Hepatocyte (in vitro differentiated cells): Measurements from ENCODE around the gene RSU1. TPM values are rescaled to one million over a fixed set of nuclear protein-coding genes. Genes with fewer than 3 reads are reported as not detected.
A peak's percentile ranks its signal among the peaks of the same experiment; 100 is the strongest.

Experiments
- DNase-seq: peaks from one replicate; pipeline ENCODE4 v3.0.0-alpha.2; 2016; ENCODE audit warnings: low spot score
- H2AFZ ChIP-seq: fragments of 200-600 bp; sonication (generic); 2 replicates; pipeline ENCODE4 v1.6.0; 2016; ENCODE audit warnings: antibody characterized with exemption, mild to moderate bottlenecking
- H3K27ac ChIP-seq: fragments of 200-600 bp; sonication (generic); 2 replicates; pipeline ENCODE4 v1.5.1; 2016; ENCODE audit warnings: mild to moderate bottlenecking
- H3K27me3 ChIP-seq: fragments of 200-600 bp; sonication (generic); 2 replicates; pipeline ENCODE4 v1.6.1; 2016
- H3K36me3 ChIP-seq: fragments of 200-600 bp; sonication (generic); replicated peaks from 2 replicates; pipeline ENCODE4 v1.5.1; 2016; ENCODE audit warnings: low read depth; ENCODE audit not compliant: insufficient read depth
- H3K4me1 ChIP-seq: fragments of 200-600 bp; sonication (generic); 2 replicates; pipeline ENCODE4 v1.5.1; 2016; ENCODE audit warnings: mild to moderate bottlenecking, moderate library complexity; ENCODE audit not compliant: insufficient read depth
- H3K4me2 ChIP-seq: fragments of 200-600 bp; sonication (generic); 2 replicates; pipeline ENCODE4 v1.6.0; 2016
- H3K4me3 ChIP-seq: fragments of 200-600 bp; sonication (generic); 2 replicates; pipeline ENCODE4 v1.5.1; 2016; ENCODE audit warnings: mild to moderate bottlenecking
- H3K79me2 ChIP-seq: fragments of 200-600 bp; sonication (generic); 2 replicates; pipeline ENCODE4 v1.6.0; 2017; ENCODE audit warnings: mild to moderate bottlenecking
- H3K9me2 ChIP-seq: fragments of 200-600 bp; sonication (generic); replicated peaks from 2 replicates; pipeline ENCODE4 v1.6.0; 2017; ENCODE audit warnings: mild to moderate bottlenecking; ENCODE audit not compliant: insufficient read depth
- H3K9me3 ChIP-seq: fragments of 200-600 bp; sonication (generic); 2 replicates; pipeline ENCODE4 v1.5.1; 2016; ENCODE audit warnings: low read depth, mild to moderate bottlenecking
- H4K20me1 ChIP-seq: fragments of 200-600 bp; sonication (generic); 2 replicates; pipeline ENCODE4 v1.6.0; 2016; ENCODE audit warnings: mild to moderate bottlenecking; ENCODE audit not compliant: insufficient read depth, poor library complexity, severe bottlenecking
- EZH2 ChIP-seq: fragments of 200-600 bp; sonication (generic); IDR thresholded peaks from 2 replicates; pipeline ENCODE4 v1.6.1; 2016; ENCODE audit warnings: antibody characterized with exemption, mild to moderate bottlenecking, borderline replicate concordance
- EZH2phosphoT487 ChIP-seq: fragments of 200-600 bp; sonication (generic); IDR thresholded peaks from one replicate; pipeline ENCODE4 v1.6.1; 2018; ENCODE audit warnings: antibody characterized with exemption, mild to moderate bottlenecking, low read depth, moderate library complexity; ENCODE audit not compliant: unreplicated experiment, severe bottlenecking
- WGBS: methylation state at CpG from one replicate; pipeline ENCODE4 v1.1.6; 2016; ENCODE audit warnings: low lambda C conversion rate; ENCODE audit errors: missing lambda C conversion rate; 5-methylcytosine and 5-hydroxymethylcytosine counted together
- polyA plus RNA-seq: library from polyadenylated mRNA; unstranded; fragments of >200 nt; fragmentation: Nextera tagmentation; extraction: Ambion mirVana; gene quantifications from 2 replicates; pipeline ENCODE4 v1.2.1, GENCODE V29; 2016
- total RNA-seq: library from RNA; depleted of rRNA; stranded (reverse); fragments of >200 nt; gene quantifications from 2 replicates; pipeline ENCODE4 v1.2.3, GENCODE V29; 2014
- TF ChIP-seq, protein P1 (sequence below): fragments of 200-600 bp; sonication (generic); IDR thresholded peaks from 2 replicates; pipeline ENCODE4 v1.5.1; 2016; ENCODE audit warnings: antibody characterized with exemption, mild to moderate bottlenecking; ENCODE audit not compliant: poor library complexity

Gene RSU1
- total and polyA plus RNA-seq, 2 experiments from 2014 or later, result 37.0 to 52.3 TPM

GRCh38 chr10:16809074-16809718 lies 8.0 kb downstream of the RSU1 start:
- no peaks in the 10 kb centered on the region for H4K20me1 ChIP-seq
- no peaks in the 10 kb centered on the region for H3K9me2 ChIP-seq
- TF ChIP-seq EZH2phosphoT487, result no peak
- TF ChIP-seq, protein P1, sequence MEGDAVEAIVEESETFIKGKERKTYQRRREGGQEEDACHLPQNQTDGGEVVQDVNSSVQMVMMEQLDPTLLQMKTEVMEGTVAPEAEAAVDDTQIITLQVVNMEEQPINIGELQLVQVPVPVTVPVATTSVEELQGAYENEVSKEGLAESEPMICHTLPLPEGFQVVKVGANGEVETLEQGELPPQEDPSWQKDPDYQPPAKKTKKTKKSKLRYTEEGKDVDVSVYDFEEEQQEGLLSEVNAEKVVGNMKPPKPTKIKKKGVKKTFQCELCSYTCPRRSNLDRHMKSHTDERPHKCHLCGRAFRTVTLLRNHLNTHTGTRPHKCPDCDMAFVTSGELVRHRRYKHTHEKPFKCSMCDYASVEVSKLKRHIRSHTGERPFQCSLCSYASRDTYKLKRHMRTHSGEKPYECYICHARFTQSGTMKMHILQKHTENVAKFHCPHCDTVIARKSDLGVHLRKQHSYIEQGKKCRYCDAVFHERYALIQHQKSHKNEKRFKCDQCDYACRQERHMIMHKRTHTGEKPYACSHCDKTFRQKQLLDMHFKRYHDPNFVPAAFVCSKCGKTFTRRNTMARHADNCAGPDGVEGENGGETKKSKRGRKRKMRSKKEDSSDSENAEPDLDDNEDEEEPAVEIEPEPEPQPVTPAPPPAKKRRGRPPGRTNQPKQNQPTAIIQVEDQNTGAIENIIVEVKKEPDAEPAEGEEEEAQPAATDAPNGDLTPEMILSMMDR, result peak; percentile 45
- H3K36me3 ChIP-seq, result no peaks in the 10 kb centered on the region
- DNase-seq, result peak; percentile 49
- H3K4me3 ChIP-seq, result no peak overlapping the region
- H2AFZ ChIP-seq, result no peak overlapping the region
- 88% methylated on average over 6 of the region's 6 CpGs for WGBS
- no peak overlapping the region for H3K4me2 ChIP-seq
- H3K79me2 ChIP-seq, result peaks cover 36% of the 10 kb centered on the region
- H3K27ac ChIP-seq, result no peak overlapping the region
- no peaks in the 10 kb centered on the region for H3K9me3 ChIP-seq
- no peaks in the 10 kb centered on the region for H3K4me1 ChIP-seq
- H3K27me3 ChIP-seq, result no peaks in the 10 kb centered on the region

DNA sequence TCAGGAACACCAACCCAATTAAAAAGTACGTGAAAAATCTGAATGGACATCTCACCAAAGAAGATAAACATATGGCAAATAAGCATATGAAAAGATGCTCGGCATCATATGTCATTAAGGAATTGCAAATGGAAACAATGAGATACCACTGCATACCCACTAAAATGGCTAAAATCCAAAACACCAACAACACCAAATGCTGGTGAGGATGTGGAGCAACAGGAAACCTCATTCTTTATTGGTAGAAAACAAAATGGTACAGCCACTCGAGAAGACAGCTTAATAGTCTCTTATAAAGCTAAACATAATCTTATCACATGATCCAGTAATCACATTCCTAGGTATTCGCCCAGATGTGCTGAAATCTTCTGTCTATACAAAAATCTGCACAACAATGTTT lies 13.1 kb downstream of the RSU1 start:
- no peaks in the 10 kb centered on the region for H3K27me3 ChIP-seq
- whole genome bisulfite sequencing, result 90% methylated on average over 4 of the region's 4 CpGs
- H3K4me3 ChIP-seq, result no peak overlapping the region
- no peak for TF ChIP-seq EZH2phosphoT487
- TF ChIP-seq, protein P1, result no peak
- no peak for TF ChIP-seq EZH2
- H3K9me2 ChIP-seq, result no peaks in the 10 kb centered on the region
- no peaks in the 10 kb centered on the region for H4K20me1 ChIP-seq
- no peak overlapping the region for H3K27ac ChIP-seq
- no peaks in the 10 kb centered on the region for H3K9me3 ChIP-seq
- H3K79me2 ChIP-seq, result peaks cover 35% of the 10 kb centered on the region
- no peaks in the 10 kb centered on the region for H3K4me1 ChIP-seq
- no peak overlapping the region for H2AFZ ChIP-seq
- no peaks in the 10 kb centered on the region for H3K36me3 ChIP-seq
- no peak overlapping the region for H3K4me2 ChIP-seq
- no peak for DNase-seq

DNA sequence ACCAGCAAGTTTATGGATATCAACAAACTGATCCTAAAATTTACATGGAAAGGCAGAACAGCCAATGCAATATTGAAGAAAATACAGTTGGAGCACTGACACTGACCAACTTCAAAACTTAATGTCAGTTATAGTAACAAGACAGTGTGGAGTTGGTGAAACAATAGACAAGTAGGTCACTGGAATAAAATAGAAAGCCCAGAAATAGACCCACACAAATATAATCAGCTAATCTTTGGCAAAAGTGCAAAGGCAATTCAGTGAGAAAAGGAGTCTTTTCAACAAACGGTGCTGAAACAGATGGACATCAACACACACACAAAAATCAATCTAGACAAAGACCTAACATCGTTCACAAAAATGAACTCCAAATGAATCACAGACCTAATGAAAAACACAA lies 13.8 kb downstream of the RSU1 start:
- Histone ChIP-seq H3K79me2 (peaks cover 40% of the 10 kb centered on the region), H3K9me3 (no peaks in the 10 kb centered on the region), H4K20me1 (no peaks in the 10 kb centered on the region), H3K36me3 (no peaks in the 10 kb centered on the region), H3K9me2 (no peaks in the 10 kb centered on the region), H3K27me3 (no peaks in the 10 kb centered on the region), H3K4me1 (no peaks in the 10 kb centered on the region), H2AFZ (no peak overlapping the region), H3K27ac (no peak overlapping the region), H3K4me3 (no peak overlapping the region), H3K4me2 (no peak overlapping the region)
- no peak for TF ChIP-seq EZH2
- TF ChIP-seq EZH2phosphoT487, result no peak
- TF ChIP-seq, protein P1, result no peak
- no peak for DNase-seq
- WGBS, result 94% methylated on average over 2 of the region's 2 CpGs

DNA sequence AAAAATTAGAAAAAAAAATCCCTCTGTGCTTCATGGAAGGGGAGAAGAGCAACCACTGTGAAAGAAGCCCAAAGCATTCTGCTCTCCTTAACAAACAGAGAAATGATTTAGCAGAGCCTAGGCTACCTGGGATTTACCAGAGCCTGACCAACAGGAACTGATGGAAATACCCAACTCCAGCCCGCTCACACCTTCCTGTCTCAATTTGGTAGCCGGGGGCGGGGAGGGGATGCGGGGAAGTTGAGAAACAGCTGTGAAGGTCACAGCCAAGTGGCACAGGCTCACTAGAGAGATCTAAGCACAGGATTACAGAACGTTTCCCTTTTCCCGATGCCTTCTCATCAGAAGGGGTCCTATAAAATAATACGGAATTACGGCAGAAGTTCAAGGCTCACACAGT lies 17.6 kb downstream of the RSU1 start:
- Histone ChIP-seq H3K9me2 (no peaks in the 10 kb centered on the region), H3K4me2 (no peak overlapping the region), H3K79me2 (peaks cover 51% of the 10 kb centered on the region), H3K27me3 (no peaks in the 10 kb centered on the region), H3K4me3 (no peak overlapping the region), H3K36me3 (no peaks in the 10 kb centered on the region), H3K9me3 (no peaks in the 10 kb centered on the region), H4K20me1 (no peaks in the 10 kb centered on the region), H3K4me1 (no peaks in the 10 kb centered on the region), H2AFZ (no peak overlapping the region), H3K27ac (no peak overlapping the region)
- DNase-seq, result no peak
- TF ChIP-seq EZH2 (no peak), EZH2phosphoT487 (no peak)
- TF ChIP-seq, protein P1, result no peak
- WGBS, result 80% methylated on average over 8 of the region's 8 CpGs
